GM19099 (cell line): ENCODE measurements around the gene CRYGD.

ENCODE experiments used
- POLR2A ChIP-seq: IDR thresholded peaks from 3 replicates; pipeline ENCODE4 v1.6.1; 2011; ENCODE audit warnings: low read depth; ENCODE audit not compliant: insufficient read length; ENCODE audit errors: extremely low read depth

CRYGD gene

GRCh38 chr2:208135794-208136715 lies 11.7 kb upstream of the CRYGD start:
- no peak for TF ChIP-seq POLR2A

GRCh38 chr2:208134928-208135586 lies 10.7 kb upstream of the CRYGD start:
- TF ChIP-seq POLR2A, result no peak

DNA sequence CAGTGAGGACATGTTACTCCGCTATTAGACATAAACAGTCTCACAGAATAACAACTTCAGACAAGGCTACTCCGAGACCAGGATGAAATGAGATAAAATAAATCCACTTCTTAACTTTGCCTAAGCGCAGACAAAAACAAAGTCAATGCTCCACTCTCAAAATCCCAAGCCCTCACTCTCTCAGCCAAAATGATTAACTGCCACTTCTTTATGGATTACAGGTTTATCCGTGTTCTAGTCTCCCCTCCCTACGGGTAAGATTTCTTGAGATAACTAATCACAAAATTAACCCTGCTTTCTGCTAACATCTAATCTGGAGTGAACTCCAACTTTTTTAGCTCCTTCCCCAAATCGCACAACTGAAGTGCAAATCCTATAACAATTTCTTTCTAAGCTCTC lies 6.4 kb upstream of the CRYGD start:
- no peak for TF ChIP-seq POLR2A

DNA sequence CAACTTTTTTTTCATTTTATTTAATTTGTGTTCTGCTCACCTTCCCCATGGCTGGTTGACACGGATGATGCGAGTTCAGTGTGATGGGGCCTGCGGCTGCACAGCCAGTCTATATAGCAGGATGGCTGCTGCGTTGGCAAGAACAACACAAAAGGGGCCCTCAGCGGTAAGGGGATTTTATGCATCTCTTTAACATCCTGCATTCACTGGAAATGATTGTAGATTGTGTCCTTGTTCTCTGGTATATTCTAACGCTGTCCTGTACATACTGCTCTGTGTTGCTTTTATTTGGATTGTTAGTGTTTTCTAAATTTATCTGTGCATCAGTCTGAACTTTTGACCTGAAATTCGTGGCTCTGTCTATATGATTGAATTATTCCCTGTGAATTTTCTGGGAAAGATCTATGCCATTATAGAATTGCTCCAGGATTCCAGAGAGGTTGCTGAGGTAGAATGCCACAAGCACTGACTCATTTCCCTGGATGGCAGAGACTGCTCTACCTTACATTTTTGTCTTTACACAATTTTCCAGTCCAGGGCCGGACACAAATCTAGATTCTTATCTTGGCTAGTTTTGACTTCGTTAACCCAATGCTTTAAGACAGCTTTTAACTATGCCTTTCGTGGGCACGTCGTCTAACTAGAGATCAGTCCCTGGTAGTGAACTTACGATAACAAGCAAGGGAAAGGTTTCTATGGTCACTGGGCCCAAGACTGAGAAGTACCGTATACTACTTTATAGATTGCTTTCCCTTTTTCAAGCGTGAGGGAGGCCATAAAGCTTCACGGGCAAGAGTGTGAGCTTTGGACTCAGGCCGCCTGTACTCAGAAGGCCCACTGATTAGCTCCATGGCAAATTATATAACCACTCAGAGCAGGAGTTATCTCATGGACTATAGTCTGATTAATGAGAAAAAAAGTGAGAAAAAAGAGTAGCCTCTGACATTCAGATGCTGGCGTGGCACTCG lies 5.7 kb upstream of the CRYGD start, which contains the start of gene CRYGC:
Gene CRYGC (minus strand): TSS at position 85 of the 968 bp plus-strand sequence. CDS start 36 bp downstream, at position 49.
- no peak for TF ChIP-seq POLR2A

- no peak for TF ChIP-seq POLR2A
Measured at GRCh38 chr2:208128136-208128535, 3.8 kb upstream of the CRYGD start.

GRCh38 chr2:208127090-208127489 lies 2.8 kb upstream of the CRYGD start:
- no peak for TF ChIP-seq POLR2A

- no peak for TF ChIP-seq POLR2A
Measured at GRCh38 chr2:208125251-208125650, 927 bp upstream of the CRYGD start.

DNA sequence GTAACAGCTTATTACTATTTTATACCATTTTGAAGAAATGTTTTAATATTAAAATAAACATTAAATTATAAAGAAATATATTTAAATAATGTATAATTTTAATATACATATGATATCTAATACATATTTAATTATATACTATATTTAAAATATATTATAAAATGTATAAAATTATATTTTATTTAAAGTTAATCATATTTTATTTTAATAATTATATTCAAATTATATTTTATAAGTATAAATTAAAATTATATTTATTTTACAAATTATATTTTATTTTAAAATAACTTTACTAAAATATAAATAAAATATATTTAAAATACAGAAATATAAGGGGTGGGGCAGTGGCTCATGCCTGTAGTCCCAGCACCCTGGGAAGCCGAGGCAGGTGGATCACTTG lies 2.1 kb downstream of the CRYGD start:
- TF ChIP-seq POLR2A, result no peak

DNA sequence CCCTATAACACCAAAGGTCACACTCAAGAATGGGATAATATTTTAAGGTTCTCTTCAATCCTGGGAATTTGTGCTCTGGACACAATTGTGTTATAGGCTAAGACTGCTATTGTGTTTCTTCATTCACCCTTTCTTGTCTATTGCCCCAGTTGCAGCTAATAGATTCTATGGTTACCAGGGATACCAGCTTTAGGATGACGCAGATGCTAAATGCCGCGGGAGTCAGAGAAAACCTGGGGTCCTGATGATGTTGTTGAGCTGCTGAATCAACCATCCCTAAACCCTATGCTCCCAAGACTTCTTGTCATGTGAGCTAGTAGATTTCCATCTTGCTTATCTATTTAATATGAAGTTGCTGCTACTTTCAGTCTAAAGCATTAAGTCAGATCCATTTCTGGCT lies 5.4 kb downstream of the CRYGD start:
- TF ChIP-seq POLR2A, result no peak

- TF ChIP-seq POLR2A, result no peak
Measured at GRCh38 chr2:208112969-208113368, 11.4 kb downstream of the CRYGD start.

GRCh38 chr2:208103616-208104015 lies 20.7 kb downstream of the CRYGD start:
- no peak for TF ChIP-seq POLR2A

DNA sequence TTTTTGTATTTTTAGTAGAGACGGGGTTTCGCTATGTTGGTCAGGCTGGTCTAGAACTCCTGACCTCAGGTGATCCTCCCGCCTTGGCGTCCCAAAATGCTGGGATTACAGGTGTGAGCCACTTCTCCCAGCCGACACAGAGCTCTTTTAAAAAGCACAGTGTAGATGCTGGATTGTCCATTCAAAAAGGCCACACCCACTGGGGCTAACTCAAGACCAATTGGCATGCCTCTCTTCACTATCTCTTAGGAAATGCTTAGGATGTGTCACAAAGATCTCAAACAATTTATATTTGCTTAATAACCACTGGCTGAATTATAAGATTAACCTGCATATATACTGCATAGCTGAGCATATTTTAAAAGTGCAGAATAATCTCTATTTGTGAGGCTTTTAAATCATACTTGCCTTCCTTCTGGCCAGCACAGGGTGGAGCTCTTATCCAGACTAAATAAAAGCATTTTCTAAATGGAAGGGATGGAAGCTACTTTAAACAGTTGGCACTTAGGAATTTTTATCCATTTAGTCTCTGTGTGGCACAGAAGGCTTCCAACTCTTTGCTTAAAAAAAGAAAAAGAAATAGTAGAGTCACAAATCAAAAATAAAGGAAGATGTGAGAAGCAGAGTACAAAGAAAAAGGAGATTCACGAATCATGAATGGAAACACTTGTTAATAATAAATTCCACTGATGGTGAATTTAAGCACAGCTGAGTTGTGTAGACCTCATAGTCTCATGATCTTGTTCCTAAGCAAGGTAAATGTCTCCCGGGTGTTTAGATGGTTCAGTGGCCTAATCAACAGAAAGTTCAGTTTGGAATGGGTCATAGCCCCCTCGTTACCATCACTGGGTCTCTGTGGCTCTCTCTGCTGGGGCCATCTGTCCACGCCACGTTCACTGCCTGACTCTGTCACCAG lies 22.4 kb downstream of the CRYGD start:
- TF ChIP-seq POLR2A, result no peak

GRCh38 chr2:208099682-208100470 lies 24.4 kb downstream of the CRYGD start:
- TF ChIP-seq POLR2A, result no peak
